Activated naive CD8-positive, alpha-beta T cell treated with anti-CD3 and anti-CD28 coated beads, Interleukin-2, amount 50 U/mL, for 16 hours (primary cell): ENCODE measurements around the gene PRAMEF1.
"Not testable (repeated sequence)": the region's sequence is repeated elsewhere in the genome, so short reads cannot be mapped to it uniquely, and the experiment has no call there.

Source experiments
- DNase-seq: peaks from one replicate; pipeline ENCODE4 v3.0.0-alpha.2; 2020; ENCODE audit warnings: low read depth, low spot score

Gene PRAMEF1

DNA sequence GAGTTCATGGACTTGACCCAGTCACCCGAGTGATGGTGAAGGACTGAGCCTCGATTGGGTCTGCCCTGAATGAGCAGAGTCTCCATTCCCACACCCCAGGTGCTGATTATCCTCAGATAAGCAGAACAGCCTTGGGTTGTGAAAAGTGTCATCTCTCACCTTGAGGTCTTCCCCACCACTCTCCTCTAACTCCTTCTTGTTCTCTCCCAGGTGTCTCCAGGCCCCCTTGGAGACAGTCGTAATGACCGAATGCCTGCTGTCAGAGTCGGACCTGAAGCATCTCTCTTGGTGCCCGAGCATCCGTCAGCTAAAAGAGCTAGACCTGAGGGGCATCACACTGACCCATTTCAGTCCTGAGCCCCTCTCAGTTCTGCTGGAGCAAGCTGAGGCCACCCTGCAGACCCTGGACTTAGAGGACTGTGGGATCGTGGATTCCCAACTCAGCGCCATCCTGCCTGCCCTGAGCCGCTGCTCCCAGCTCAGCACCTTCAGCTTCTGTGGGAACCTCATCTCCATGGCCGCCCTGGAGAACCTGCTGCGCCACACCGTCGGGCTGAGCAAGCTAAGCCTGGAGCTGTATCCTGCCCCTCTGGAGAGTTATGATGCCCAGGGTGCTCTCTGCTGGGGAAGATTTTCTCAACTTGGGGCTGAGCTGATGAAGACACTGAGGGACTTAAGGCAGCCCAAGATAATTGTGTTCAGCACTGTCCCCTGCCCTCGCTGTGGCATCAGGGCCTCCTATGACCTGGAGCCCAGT lies 14.2 kb upstream of the PRAMEF1 start:
- DNase-seq: no peak

DNA sequence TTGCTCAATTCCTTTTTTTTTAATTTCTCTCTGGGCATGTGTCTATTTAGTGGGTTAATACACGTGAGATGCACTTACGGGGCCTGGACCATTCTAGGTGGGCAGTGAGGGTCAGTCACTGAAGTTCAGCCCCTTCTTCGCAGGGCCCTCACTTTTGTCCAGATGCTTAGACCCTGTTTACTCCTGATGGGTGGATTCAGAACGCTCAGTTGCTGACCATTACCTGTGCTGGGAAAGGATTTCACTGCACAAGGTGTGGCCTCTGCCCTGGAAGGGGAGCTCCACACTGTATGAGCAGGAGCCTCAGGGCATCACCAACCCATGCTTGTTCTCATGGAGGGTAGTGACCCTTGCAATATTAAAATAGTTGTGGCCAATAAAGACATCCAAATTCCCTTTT lies 13.1 kb upstream of the PRAMEF1 start:
- DNase-seq: no peak

DNA sequence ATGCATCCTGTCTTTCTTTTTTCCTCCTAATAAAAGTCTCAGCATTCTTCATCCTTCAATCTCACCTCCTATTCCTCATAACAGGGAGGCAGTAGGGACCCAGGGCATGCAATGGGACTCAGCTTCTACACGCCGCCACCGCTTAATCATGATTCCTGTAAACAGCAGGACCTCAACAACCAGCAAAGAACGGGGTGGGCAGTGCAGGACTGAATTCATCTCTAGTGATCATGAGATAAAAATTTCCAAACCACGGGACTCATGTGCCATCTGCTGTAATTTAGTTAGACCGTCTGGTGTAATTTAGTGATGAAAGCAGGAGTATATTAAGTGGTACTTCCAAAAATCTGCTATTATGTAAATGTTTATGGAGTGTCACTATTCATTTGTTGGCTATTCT lies 12.3 kb upstream of the PRAMEF1 start:
- DNase-seq: no peak

DNA sequence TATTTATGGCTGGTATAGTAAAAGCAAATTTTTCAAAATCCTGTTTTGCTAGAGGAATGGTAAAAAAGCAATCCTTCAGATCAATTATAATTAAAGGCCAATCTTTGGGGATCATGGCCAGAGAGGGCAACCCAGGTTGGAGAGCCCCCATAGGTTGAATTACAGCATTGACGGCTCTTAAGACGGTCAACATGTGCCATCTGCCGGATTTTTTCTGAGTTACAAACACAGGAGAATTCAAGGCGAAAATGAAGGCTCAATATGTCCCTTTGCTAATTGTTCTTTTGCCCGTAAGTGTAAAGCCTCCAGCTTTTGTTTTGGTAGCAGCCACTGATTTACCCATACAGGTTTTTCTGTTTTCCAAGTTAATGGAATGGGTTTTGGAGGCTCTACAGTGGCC lies 9.7 kb upstream of the PRAMEF1 start:
- not testable (repeated sequence) for DNase-seq

DNA sequence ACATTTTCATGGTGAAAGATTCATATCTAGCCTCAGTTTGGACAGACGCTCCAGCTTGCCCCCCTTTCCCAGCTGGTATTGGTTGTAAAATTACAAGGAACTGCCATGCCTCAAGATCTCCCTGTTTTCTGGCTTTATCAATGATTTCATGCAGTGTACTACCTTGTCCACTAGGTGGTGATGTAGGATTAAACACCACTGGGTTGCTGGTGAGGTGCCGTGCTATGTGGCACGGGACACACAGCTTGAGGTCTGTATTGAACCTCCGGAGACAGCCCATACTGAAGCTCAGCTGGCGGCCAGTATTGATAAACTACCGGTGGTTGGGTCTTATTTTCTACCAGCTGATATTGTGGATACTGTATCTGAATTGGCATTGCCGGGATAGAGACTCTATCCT lies 7.4 kb upstream of the PRAMEF1 start:
- DNase-seq: not testable (repeated sequence)

DNA sequence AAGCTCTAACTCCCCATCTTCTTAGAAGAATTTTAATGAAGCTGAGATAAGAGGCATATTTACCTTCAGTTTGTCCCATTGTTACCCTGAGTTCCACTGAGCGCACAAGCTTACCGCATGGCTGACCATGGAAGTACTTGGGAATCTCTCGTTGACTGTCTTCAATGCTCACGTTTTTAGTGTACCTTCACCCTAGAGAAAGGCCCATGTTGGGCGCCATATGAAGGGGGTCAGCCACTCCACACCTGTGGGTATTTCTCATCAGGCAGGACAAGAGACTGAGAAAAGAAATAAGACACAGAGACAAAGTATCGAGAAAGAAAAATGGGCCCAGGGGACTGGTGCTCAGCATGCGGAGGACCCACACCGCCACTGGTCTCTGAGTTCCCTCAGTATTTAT lies 6.5 kb upstream of the PRAMEF1 start:
- DNase-seq: not testable (repeated sequence)

DNA sequence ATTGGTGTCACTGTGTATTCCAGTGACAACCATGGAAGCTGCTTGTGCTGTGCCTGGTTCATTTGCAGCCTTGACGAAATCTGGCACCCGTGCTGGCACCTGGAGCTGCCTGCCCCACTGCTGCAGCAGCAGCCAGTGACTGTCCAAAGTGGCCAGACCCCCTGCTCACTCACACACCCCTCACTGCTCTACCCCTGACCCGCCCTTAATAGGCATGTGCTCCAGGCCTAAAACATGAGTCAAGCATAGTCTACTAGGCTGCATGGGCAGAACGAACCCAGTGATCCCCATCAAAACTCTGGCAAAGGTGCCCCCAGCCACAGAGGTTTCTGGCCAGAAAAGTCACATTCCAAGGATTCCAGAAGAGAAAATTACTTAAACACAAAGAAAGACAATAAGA lies 7.7 kb downstream of the PRAMEF1 start:
- DNase-seq: no peak

DNA sequence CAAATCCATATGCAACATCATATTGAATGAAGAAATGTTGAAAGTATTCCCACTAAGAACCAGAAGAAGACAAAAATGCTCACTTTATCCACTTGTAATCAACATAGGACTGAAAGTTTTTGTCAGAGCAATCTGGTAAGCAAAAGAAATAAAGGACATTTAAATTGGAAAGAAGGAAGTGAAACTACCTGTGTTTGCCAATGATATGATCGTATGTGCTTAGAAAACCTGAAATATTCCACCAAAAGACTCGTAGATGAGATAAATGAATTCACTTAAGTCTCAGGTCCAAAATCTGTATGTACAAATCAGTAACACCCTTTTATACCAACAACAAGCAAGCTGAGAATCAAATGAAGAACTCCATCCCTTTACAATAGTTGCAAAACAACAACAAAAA lies 8.5 kb downstream of the PRAMEF1 start:
- no peak for DNase-seq

DNA sequence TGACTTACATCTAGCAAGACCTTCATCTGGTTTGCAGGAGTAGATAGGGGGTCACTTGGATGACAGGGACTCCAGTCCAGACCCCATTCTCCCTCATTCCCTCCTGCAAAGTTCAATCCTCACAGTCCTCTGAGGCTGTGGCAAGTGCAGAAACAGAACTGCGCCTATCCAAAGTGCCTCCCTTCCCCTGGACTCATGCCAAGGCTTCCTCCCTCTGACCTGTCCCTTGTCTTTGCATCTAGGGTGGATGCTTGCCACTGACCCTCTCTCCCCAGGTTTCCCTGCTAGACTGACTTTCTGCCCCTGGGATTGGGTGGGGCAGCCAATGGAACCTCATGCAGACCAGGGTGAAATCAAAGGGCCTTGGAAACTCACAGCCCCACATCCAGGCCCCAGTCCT lies 18.7 kb downstream of the PRAMEF1 start:
- DNase-seq: no peak

DNA sequence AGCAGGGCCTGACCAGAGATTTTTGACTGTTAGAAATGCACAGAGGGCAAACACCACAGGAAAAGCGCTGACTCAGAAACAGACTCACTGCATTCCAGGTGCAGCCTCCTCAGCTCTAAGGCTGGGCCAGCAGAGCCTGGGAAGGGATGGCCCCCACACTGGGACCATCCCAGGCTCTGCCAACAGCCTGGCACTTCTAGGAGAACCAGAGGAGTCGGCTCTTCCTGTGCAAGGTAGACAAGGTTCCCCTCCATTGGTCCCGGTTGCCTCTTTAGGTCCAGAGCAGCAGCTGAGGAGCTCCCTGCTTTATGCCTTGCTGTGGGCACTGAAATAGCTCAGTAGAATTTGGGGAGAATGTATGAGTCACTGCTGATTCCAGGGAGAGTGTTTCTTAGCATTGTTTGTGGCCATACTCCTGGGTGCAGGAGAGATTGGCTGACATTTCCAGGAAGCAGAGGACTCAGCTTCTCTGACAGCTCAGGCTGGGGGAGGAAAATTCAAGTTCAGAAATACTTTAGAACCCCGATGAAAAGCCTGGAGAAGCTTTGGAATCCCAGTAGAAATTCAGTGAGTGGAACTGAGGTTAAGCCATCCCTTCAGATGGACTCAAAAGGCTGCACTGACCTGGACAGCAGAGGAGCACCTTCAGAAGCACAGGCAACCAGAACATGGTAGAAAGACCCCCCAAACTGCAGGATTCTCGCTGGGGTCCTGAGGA lies 19.7 kb downstream of the PRAMEF1 start:
- no peak for DNase-seq

DNA sequence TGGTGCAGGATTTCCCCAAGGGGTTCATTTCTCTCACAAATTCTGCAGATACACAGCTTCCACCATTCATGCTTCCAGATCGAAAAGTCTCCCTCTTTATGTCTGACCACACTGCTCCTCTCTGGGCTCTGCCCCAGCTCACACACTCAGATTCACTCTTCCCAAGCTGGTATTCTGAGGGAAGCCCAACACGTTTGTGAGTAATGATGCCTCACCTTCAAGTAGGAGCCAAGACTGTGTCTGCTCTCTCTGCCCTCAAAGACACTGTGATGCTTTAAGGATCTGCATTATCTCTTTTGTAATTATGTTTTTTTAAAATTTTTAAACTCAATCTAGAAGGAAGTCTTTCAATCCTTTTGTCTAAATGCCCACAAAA lies 20.2 kb downstream of the PRAMEF1 start:
- DNase-seq: no peak

DNA sequence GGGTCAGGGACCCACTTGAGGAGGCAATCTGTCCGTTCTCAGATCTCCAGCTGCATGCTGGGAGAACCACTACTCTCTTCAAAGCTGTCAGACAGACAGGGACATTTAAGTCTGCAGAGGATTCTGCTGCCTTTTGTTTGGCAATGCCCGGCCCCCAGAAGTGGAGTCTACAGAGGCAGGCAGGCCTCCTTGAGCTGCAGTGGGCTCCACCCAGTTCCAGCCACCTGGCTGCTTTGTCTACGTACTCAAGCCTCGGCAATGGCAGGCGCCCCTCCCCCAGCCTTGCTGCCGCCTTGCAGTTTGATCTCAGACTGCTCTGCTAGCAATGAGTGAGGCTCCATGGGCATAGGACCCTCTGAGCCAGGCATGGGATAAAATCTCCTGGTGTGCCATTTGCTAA lies 27.9 kb downstream of the PRAMEF1 start:
- DNase-seq: not testable (repeated sequence)

DNA sequence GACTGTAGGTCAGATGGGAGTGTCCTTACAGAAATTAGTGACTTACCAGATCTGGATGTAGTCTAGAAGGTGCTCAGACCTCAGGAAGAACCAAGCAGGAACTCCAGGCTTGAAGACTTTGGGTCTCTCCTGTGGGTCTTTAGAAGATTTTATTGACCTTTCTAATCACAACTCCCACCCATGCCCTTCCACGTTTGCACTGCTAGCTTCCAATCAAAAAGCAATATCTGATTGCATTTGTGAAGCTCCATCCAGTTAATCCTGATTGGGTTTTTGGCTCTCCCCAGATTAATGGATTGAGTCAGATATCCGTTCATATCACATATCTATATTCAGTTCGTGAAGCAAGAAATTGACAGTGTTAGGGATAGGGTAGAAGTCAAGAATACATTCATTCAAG lies 40.1 kb downstream of the PRAMEF1 start, which contains the start of gene PRAMEF11:
TSS of gene PRAMEF11 (minus strand) at position 101 of the 400 bp plus-strand sequence. CDS start 2,621 bp downstream, outside the sequence.
- DNase-seq: not testable (repeated sequence)

DNA sequence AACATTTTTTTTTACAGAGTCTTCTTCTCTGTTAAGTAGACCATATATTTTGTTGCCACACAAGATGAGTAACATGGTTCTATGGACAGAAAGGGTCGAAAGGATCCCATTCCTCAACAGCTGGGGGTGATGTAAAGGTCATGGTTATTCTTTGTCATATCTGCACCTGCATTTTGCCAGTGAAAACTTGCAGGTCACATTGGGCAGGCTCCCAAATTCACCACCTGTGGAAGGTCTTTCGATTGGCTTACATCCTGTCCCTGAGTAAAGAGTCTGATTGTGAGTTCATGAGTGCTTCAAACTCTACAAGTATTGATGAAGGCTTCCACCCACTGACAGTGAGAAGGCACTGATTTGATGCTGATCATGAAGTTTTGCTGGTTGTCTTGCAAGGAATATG lies 42.1 kb downstream of the PRAMEF1 start:
- not testable (repeated sequence) for DNase-seq
